ENCODE data around the gene PPP2R5A.
"Not testable (repeated sequence)": the region's sequence is repeated elsewhere in the genome, so short reads cannot be mapped to it uniquely, and the experiment has no call there.

The PPP2R5A gene

GRCh38 chr1:212270564-212270963 lies 14.6 kb upstream of the PPP2R5A start:
- H3K4me1 ChIP-seq (ENCODE audit: control insufficient read depth in 1 of 2, insufficient read depth in 2 of 2, low read length in 2 of 2) = no peaks in the 10 kb centered on the region
- H3K9me3 ChIP-seq (ENCODE audit: control insufficient read depth in 1 of 2, low read length in 2 of 2) = no peaks in the 10 kb centered on the region
- no peak overlapping the region for H3K4me3 ChIP-seq (ENCODE audit: low read depth in 1 of 2, low read length in 2 of 2)
- H3K27me3 ChIP-seq (ENCODE audit: low read depth, low read length) = no peaks in the 10 kb centered on the region
- H3K36me3 ChIP-seq (ENCODE audit: control insufficient read depth in 1 of 2, insufficient read depth in 2 of 2, low read length in 2 of 2) = no peaks in the 10 kb centered on the region
- H3K27ac ChIP-seq (ENCODE audit: low read length) = no peak overlapping the region

DNA sequence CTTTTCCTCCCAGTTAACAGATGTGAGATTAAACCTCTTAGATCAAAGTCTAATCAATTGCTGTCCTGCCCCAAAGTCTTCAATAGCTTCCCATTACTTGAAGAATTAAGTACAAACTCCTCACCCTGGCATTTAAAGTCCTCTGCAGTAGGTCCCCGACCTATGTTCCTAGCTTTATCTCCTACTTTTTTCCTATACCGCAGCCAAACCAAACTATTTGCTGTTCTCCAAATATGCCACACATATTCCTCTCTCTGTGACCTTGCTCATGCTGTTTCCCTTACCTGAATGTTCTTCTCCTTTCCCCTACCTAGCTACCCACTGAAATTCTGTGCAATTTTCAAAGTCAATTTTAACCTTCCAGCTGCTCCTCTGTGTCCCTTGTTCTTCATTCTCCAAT lies 14.0 kb upstream of the PPP2R5A start:
- Histone ChIP-seq H3K36me3 (ENCODE audit: control insufficient read depth in 1 of 2, insufficient read depth in 2 of 2, low read length in 2 of 2) (no peaks in the 10 kb centered on the region), H3K9me3 (ENCODE audit: control insufficient read depth in 1 of 2, low read length in 2 of 2) (no peaks in the 10 kb centered on the region), H3K27me3 (ENCODE audit: low read depth, low read length) (no peaks in the 10 kb centered on the region), H3K4me1 (ENCODE audit: control insufficient read depth in 1 of 2, insufficient read depth in 2 of 2, low read length in 2 of 2) (no peaks in the 10 kb centered on the region), H3K4me3 (ENCODE audit: low read depth in 1 of 2, low read length in 2 of 2) (no peak overlapping the region), H3K27ac (ENCODE audit: low read length) (no peak overlapping the region)

DNA sequence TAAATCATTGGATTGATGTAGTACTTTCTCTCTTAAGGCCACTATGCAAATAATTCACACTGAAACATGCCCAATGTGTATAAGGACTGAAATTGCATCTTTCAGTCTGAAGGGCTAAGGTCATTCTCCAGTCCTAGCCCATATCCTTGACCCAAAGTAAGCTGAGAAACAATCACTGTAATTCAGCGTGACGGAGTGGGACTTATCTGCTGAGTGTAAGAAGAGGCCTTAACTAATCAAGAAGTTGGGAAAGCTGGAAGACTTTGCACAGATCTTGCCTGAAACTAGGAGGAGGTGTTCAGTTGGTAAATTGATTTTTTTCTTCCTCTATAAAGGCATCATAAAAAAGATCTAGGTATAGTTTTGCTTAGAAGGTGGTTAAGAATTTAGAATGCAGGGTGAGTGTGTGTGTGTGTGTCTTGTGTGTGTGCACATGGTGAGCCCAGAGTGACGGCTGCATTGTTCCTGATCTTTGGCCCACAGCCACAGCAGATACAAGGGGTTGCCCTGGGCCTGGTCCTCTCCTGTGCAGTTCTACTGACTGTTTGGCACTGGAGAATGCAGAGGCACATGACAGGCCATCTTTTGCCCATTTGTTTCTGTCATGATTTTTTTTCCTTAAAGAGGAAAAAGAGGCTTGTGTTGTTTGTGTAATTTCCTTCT lies 13.3 kb upstream of the PPP2R5A start:
- Histone ChIP-seq H3K4me1 (ENCODE audit: control insufficient read depth in 1 of 2, insufficient read depth in 2 of 2, low read length in 2 of 2) (no peaks in the 10 kb centered on the region), H3K27me3 (ENCODE audit: low read depth, low read length) (no peaks in the 10 kb centered on the region), H3K27ac (ENCODE audit: low read length) (no peak overlapping the region), H3K36me3 (ENCODE audit: control insufficient read depth in 1 of 2, insufficient read depth in 2 of 2, low read length in 2 of 2) (no peaks in the 10 kb centered on the region), H3K9me3 (ENCODE audit: control insufficient read depth in 1 of 2, low read length in 2 of 2) (no peaks in the 10 kb centered on the region), H3K4me3 (ENCODE audit: low read depth in 1 of 2, low read length in 2 of 2) (no peak overlapping the region)

DNA sequence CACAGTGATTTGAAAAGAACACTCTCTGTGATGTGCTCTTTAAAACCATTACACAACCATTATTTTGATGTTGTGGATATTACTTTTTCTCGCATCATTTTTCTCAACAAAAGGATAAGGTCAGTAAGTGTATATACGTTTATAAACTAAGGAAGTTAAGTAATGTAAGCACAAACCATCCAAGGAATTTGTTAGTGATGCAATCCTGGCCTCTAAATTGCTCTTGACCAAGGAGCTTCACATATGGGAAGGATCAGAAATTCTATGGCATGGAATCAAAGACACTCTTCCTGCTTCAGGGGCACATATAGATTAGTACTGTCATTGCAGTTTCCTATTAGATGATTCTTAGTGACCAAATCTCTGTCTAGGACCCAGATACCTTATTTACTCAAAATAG lies 3.6 kb upstream of the PPP2R5A start:
- Histone ChIP-seq H3K9me3 (ENCODE audit: control insufficient read depth in 1 of 2, low read length in 2 of 2) (no peaks in the 10 kb centered on the region), H3K36me3 (ENCODE audit: control insufficient read depth in 1 of 2, insufficient read depth in 2 of 2, low read length in 2 of 2) (no peaks in the 10 kb centered on the region), H3K27me3 (ENCODE audit: low read depth, low read length) (no peaks in the 10 kb centered on the region), H3K27ac (ENCODE audit: low read length) (no peak overlapping the region), H3K4me3 (ENCODE audit: low read depth in 1 of 2, low read length in 2 of 2) (no peak overlapping the region), H3K4me1 (ENCODE audit: control insufficient read depth in 1 of 2, insufficient read depth in 2 of 2, low read length in 2 of 2) (peaks cover 0 to 9% of the 10 kb centered on the region in 2 donors)

DNA sequence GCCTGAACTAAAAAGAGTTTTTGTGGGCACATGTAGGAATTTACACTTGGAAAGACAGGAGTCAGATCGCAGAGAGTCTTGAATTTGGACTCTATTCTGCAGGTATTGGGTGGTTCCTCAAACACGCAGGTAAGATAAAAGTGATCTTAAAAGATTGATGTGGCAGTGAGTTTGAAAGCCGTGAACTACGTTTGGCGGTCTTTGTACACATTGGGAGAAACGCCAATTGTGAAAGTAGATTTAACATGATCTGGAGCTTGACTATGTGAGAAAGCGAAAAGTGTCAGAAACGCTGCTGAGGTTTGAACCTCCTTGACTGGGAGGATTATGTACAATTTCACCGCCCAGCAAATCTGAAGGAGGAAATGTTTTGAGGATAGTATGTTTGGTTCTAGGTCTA lies 1.5 kb upstream of the PPP2R5A start:
- Histone ChIP-seq H3K4me3 (ENCODE audit: low read depth in 1 of 2, low read length in 2 of 2) (peak overlapping the region in 1 of 2 donors; percentile 86), H3K27ac (ENCODE audit: low read length) (no peak overlapping the region)

GRCh38 chr1:212284332-212284743 lies 872 bp upstream of the PPP2R5A start:
- no peaks in the 10 kb centered on the region for H3K27me3 ChIP-seq (ENCODE audit: low read depth, low read length)
- peak overlapping the region; percentile 86 to 95 for H3K4me3 ChIP-seq (ENCODE audit: low read depth in 1 of 2, low read length in 2 of 2)
- H3K9me3 ChIP-seq (ENCODE audit: control insufficient read depth in 1 of 2, low read length in 2 of 2) = no peaks in the 10 kb centered on the region
- no peaks in the 10 kb centered on the region for H3K36me3 ChIP-seq (ENCODE audit: control insufficient read depth in 1 of 2, insufficient read depth in 2 of 2, low read length in 2 of 2)
- H3K4me1 ChIP-seq (ENCODE audit: control insufficient read depth in 1 of 2, insufficient read depth in 2 of 2, low read length in 2 of 2) = peaks cover 0 to 22% of the 10 kb centered on the region in 2 donors
- peak overlapping the region; percentile 95 for H3K27ac ChIP-seq (ENCODE audit: low read length)

More for the DNA sequence above, 1.5 kb upstream of the PPP2R5A start:
- Histone ChIP-seq H3K9me3 (ENCODE audit: control insufficient read depth in 1 of 2, low read length in 2 of 2) (no peaks in the 10 kb centered on the region), H3K4me1 (ENCODE audit: control insufficient read depth in 1 of 2, insufficient read depth in 2 of 2, low read length in 2 of 2) (peaks cover 0 to 17% of the 10 kb centered on the region in 2 donors), H3K36me3 (ENCODE audit: control insufficient read depth in 1 of 2, insufficient read depth in 2 of 2, low read length in 2 of 2) (no peaks in the 10 kb centered on the region), H3K27me3 (ENCODE audit: low read depth, low read length) (no peaks in the 10 kb centered on the region)

- Histone ChIP-seq H3K4me1 (ENCODE audit: control insufficient read depth in 1 of 2, insufficient read depth in 2 of 2, low read length in 2 of 2) (peaks cover 3 to 38% of the 10 kb centered on the region in 2 donors), H3K4me3 (ENCODE audit: low read depth in 1 of 2, low read length in 2 of 2) (peak overlapping the region; percentile 94 to 95), H3K36me3 (ENCODE audit: control insufficient read depth in 1 of 2, insufficient read depth in 2 of 2, low read length in 2 of 2) (no peaks in the 10 kb centered on the region), H3K27me3 (ENCODE audit: low read depth, low read length) (no peaks in the 10 kb centered on the region), H3K27ac (ENCODE audit: low read length) (peak overlapping the region; percentile 95), H3K9me3 (ENCODE audit: control insufficient read depth in 1 of 2, low read length in 2 of 2) (no peaks in the 10 kb centered on the region)
Measured at GRCh38 chr1:212285685-212286555, 710 bp downstream of the PPP2R5A start.

DNA sequence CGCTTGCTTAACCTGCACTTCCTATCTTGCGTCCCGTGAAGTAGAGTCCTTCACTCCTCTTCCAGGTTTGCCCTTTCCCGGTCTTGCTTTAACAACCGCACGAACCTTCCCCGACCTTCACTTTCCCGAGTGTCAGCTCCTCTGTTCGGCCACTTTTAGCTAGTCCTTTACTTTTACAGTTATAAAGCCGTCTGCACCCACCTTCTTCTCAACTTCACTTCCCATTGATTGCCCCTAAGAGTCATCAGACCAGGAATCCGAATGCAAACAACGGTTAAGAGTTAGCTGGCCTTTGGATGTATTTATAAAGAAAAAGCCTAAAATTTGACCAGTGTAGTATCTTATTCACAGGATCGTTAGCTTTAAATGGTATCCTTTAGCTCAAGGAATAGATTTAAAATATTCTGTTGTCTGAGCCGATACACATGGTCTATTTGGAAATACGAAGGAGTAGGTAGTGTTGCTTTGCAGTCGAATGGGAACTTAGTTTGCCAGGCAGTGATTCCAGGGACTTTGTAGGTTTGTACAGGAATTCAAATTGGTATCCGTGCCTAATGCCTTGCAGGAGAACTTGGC lies 1.4 kb downstream of the PPP2R5A start:
- H3K4me3 ChIP-seq (ENCODE audit: low read depth in 1 of 2, low read length in 2 of 2) = peak overlapping the region; percentile 94 to 95
- peaks cover 3 to 45% of the 10 kb centered on the region in 2 donors for H3K4me1 ChIP-seq (ENCODE audit: control insufficient read depth in 1 of 2, insufficient read depth in 2 of 2, low read length in 2 of 2)
- no peaks in the 10 kb centered on the region for H3K9me3 ChIP-seq (ENCODE audit: control insufficient read depth in 1 of 2, low read length in 2 of 2)
- H3K27me3 ChIP-seq (ENCODE audit: low read depth, low read length) = no peaks in the 10 kb centered on the region
- H3K27ac ChIP-seq (ENCODE audit: low read length) = peak overlapping the region; percentile 95
- no peaks in the 10 kb centered on the region for H3K36me3 ChIP-seq (ENCODE audit: control insufficient read depth in 1 of 2, insufficient read depth in 2 of 2, low read length in 2 of 2)

- Histone ChIP-seq H3K4me1 (ENCODE audit: control insufficient read depth in 1 of 2, insufficient read depth in 2 of 2, low read length in 2 of 2) (peaks cover 3 to 48% of the 10 kb centered on the region in 2 donors), H3K27me3 (ENCODE audit: low read depth, low read length) (no peaks in the 10 kb centered on the region), H3K9me3 (ENCODE audit: control insufficient read depth in 1 of 2, low read length in 2 of 2) (no peaks in the 10 kb centered on the region), H3K4me3 (ENCODE audit: low read depth in 1 of 2, low read length in 2 of 2) (peak overlapping the region; percentile 94 to 95), H3K36me3 (ENCODE audit: control insufficient read depth in 1 of 2, insufficient read depth in 2 of 2, low read length in 2 of 2) (no peaks in the 10 kb centered on the region), H3K27ac (ENCODE audit: low read length) (peak overlapping the region; percentile 95)
Measured at GRCh38 chr1:212287261-212287895, 2.2 kb downstream of the PPP2R5A start.

DNA sequence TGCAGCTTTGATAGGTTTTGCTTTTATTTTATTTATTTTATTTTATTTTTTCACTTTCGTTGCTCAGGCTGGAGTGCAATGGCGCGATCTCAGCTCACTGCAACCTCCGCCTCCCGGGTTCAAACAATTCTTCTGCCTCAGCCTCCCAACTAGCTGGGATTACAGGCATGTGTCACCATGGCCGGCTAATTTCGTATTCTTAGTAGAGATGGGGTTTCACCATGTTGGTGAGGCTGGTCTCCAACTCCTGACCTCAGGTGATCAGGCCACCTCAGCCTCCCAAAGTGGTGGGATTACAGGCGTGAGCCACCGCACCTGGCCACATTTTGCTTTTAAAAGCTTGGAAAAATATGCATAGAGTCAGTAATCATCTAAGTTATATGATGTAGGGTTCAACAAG lies 2.8 kb downstream of the PPP2R5A start:
- not testable (repeated sequence) for H3K27ac ChIP-seq (ENCODE audit: low read length); H3K36me3 ChIP-seq (ENCODE audit: control insufficient read depth in 1 of 2, insufficient read depth in 2 of 2, low read length in 2 of 2); H3K9me3 ChIP-seq (ENCODE audit: control insufficient read depth in 1 of 2, low read length in 2 of 2); H3K27me3 ChIP-seq (ENCODE audit: low read depth, low read length)
- Histone ChIP-seq H3K4me1 (ENCODE audit: control insufficient read depth in 1 of 2, insufficient read depth in 2 of 2, low read length in 2 of 2) (peaks cover 3 to 51% of the 10 kb centered on the region in 2 donors), H3K4me3 (ENCODE audit: low read depth in 1 of 2, low read length in 2 of 2) (peak overlapping the region; percentile 12 to 40)

DNA sequence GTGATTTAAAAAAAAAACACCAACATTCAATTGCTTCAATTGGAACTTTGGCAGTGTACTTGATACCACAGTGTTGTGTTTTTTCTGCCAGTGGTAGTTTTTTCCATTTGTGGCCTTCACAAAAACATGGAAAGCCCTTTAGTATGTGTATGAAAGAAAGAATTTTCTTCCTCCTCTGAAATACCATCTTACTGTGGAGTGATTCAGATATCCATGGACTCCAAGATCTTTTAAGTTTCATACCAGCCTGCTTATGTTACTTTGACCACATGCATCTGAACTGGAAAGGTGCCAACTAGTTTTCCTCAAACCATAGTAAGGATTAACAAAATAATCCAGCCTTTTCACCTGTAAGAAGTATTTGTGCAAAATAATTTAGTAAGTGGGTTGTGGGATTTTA lies 3.4 kb downstream of the PPP2R5A start:
- H3K4me3 ChIP-seq (ENCODE audit: low read depth in 1 of 2, low read length in 2 of 2) = peak overlapping the region; percentile 12 to 40
- no peaks in the 10 kb centered on the region for H3K27me3 ChIP-seq (ENCODE audit: low read depth, low read length)
- H3K27ac ChIP-seq (ENCODE audit: low read length) = no peak overlapping the region
- no peaks in the 10 kb centered on the region for H3K36me3 ChIP-seq (ENCODE audit: control insufficient read depth in 1 of 2, insufficient read depth in 2 of 2, low read length in 2 of 2)
- no peaks in the 10 kb centered on the region for H3K9me3 ChIP-seq (ENCODE audit: control insufficient read depth in 1 of 2, low read length in 2 of 2)
- peaks cover 3 to 51% of the 10 kb centered on the region in 2 donors for H3K4me1 ChIP-seq (ENCODE audit: control insufficient read depth in 1 of 2, insufficient read depth in 2 of 2, low read length in 2 of 2)

Data from muscle layer of duodenum (tissue), 2 donors.